GM12892 (cell line): ENCODE measurements around the gene PPFIA4.

Experiments used
- POLR2A ChIP-seq: IDR thresholded peaks from 2 replicates; pipeline ENCODE4 v1.6.1; 2011; ENCODE audit warnings: low read depth, low read length, control low read depth
- POLR2AphosphoS5 ChIP-seq: IDR thresholded peaks from 2 replicates; pipeline ENCODE4 v1.6.1; 2011; ENCODE audit warnings: low read depth, low read length, control low read depth
- TAF1 ChIP-seq: IDR thresholded peaks from 2 replicates; pipeline ENCODE4 v1.6.1; 2011; ENCODE audit warnings: low read depth, mild to moderate bottlenecking, control low read depth, low read length, borderline replicate concordance

GRCh38 chr1:203082571-203083462 lies 56.5 kb downstream of the PPFIA4 start:
- TF ChIP-seq POLR2A: no peak
- no peak for TF ChIP-seq POLR2AphosphoS5
- TF ChIP-seq TAF1: no peak
